Mammary epithelial cell (primary cell): ENCODE measurements around the gene RPL37.

Experiments used
- CTCF ChIP-seq, 2 donors: IDR thresholded peaks in 1 of 2; conservative IDR thresholded peaks in 1 of 2; 2 replicates each; pipeline ENCODE4 v1.5.1; 2011 to 2012; ENCODE audit warnings: inconsistent platforms in 2 of 2, low read length in 2 of 2, mild to moderate bottlenecking in 2 of 2, control low read depth in 1 of 2, low read depth in 1 of 2; ENCODE audit not compliant: insufficient read depth in 1 of 2; ENCODE audit errors: extremely low read depth in 1 of 2
- EZH2 ChIP-seq: IDR thresholded peaks from 2 replicates; pipeline ENCODE4 v1.6.1; 2012; ENCODE audit warnings: low read length, inconsistent platforms, borderline replicate concordance

- no peak for TF ChIP-seq EZH2
- TF ChIP-seq CTCF (conservative IDR thresholded peaks at IDR 0.05 in 1 of 2, IDR thresholded peaks at IDR 0.05 in 1 of 2; ENCODE audit: extremely low read depth in 1 of 2, insufficient read depth in 1 of 2, low read depth in 1 of 2, low read length in 2 of 2) = no peak
Observed at GRCh38 chr5:40796487-40796889, 38.5 kb downstream of the RPL37 start.
